HL-60 (cell line): ENCODE data around the gene CAMSAP2.

Source experiments
- GABPA ChIP-seq: IDR thresholded peaks from 2 replicates; pipeline ENCODE4 v1.6.1; 2012; ENCODE audit warnings: low read depth
- POLR2AphosphoS5 ChIP-seq: IDR thresholded peaks from 2 replicates; pipeline ENCODE4 v1.6.1; 2012; ENCODE audit warnings: low read depth
- TF ChIP-seq, protein P1 (sequence below): IDR thresholded peaks from one replicate; pipeline ENCODE4 v1.5.1; 2011; ENCODE audit warnings: low read length, control low read depth, inconsistent platforms; ENCODE audit not compliant: insufficient read depth
- TF ChIP-seq, protein P2 (sequence below): IDR thresholded peaks from 2 replicates; pipeline ENCODE4 v1.6.1; 2012; ENCODE audit warnings: low read depth; ENCODE audit not compliant: insufficient replicate concordance

DNA sequence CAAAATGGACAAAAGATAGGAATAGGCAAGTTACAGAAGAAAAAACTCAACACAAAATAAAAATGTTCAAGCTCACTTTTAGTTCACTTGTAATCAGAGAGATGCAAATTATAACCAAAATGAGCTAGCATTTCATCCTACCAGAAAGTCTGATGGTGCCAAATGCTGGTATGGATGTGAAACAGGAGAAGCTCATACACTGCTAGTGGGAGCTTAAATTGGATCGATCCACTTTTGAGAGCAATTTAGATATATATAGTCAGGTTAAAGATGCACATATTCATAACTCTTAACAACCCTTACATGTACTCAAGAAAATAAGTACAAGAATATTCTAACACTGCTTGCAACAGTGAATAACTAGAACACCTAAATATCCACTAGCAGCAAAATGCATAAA, 18.5 kb upstream of the CAMSAP2 start:
- TF ChIP-seq, protein P1, sequence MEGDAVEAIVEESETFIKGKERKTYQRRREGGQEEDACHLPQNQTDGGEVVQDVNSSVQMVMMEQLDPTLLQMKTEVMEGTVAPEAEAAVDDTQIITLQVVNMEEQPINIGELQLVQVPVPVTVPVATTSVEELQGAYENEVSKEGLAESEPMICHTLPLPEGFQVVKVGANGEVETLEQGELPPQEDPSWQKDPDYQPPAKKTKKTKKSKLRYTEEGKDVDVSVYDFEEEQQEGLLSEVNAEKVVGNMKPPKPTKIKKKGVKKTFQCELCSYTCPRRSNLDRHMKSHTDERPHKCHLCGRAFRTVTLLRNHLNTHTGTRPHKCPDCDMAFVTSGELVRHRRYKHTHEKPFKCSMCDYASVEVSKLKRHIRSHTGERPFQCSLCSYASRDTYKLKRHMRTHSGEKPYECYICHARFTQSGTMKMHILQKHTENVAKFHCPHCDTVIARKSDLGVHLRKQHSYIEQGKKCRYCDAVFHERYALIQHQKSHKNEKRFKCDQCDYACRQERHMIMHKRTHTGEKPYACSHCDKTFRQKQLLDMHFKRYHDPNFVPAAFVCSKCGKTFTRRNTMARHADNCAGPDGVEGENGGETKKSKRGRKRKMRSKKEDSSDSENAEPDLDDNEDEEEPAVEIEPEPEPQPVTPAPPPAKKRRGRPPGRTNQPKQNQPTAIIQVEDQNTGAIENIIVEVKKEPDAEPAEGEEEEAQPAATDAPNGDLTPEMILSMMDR: no peak
- TF ChIP-seq POLR2AphosphoS5 (no peak), GABPA (no peak)
- TF ChIP-seq, protein P2, sequence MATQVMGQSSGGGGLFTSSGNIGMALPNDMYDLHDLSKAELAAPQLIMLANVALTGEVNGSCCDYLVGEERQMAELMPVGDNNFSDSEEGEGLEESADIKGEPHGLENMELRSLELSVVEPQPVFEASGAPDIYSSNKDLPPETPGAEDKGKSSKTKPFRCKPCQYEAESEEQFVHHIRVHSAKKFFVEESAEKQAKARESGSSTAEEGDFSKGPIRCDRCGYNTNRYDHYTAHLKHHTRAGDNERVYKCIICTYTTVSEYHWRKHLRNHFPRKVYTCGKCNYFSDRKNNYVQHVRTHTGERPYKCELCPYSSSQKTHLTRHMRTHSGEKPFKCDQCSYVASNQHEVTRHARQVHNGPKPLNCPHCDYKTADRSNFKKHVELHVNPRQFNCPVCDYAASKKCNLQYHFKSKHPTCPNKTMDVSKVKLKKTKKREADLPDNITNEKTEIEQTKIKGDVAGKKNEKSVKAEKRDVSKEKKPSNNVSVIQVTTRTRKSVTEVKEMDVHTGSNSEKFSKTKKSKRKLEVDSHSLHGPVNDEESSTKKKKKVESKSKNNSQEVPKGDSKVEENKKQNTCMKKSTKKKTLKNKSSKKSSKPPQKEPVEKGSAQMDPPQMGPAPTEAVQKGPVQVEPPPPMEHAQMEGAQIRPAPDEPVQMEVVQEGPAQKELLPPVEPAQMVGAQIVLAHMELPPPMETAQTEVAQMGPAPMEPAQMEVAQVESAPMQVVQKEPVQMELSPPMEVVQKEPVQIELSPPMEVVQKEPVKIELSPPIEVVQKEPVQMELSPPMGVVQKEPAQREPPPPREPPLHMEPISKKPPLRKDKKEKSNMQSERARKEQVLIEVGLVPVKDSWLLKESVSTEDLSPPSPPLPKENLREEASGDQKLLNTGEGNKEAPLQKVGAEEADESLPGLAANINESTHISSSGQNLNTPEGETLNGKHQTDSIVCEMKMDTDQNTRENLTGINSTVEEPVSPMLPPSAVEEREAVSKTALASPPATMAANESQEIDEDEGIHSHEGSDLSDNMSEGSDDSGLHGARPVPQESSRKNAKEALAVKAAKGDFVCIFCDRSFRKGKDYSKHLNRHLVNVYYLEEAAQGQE: no peak
